Mesenchymal stem cell (in vitro differentiated cells and primary cell): ENCODE data around the gene SPOCD1.
A peak's percentile ranks its signal among the peaks of the same experiment; 100 is the strongest.

Source experiments
- DNase-seq: peaks from one replicate; pipeline ENCODE4 v3.0.0-alpha.2; 2013
- H2AFZ ChIP-seq: one replicate; pipeline ENCODE4 v1.6.1; 2013; ENCODE audit warnings: low read depth, mild to moderate bottlenecking, control low read depth, inconsistent platforms, low read length, moderate library complexity
- H2AK5ac ChIP-seq: 2 replicates; pipeline ENCODE4 v1.6.1; 2013; ENCODE audit warnings: low read length, moderate library complexity, mild to moderate bottlenecking, inconsistent platforms; ENCODE audit not compliant: severe bottlenecking
- H2BK120ac ChIP-seq: one replicate; pipeline ENCODE4 v1.6.1; 2013; ENCODE audit warnings: low read depth, mild to moderate bottlenecking, inconsistent platforms, low read length, moderate library complexity
- H2BK12ac ChIP-seq, 2 experiments: one replicate each; pipeline ENCODE4 v1.6.1; 2013; ENCODE audit warnings: inconsistent platforms in 2 of 2, low read length in 2 of 2, mild to moderate bottlenecking in 2 of 2, moderate library complexity in 2 of 2, control low read depth in 1 of 2
- H2BK15ac ChIP-seq: one replicate; pipeline ENCODE4 v1.6.1; 2013; ENCODE audit warnings: mild to moderate bottlenecking, low read depth, inconsistent platforms; ENCODE audit not compliant: poor library complexity, severe bottlenecking
- H2BK5ac ChIP-seq: 2 replicates; pipeline ENCODE4 v1.6.1; 2013; ENCODE audit warnings: low read depth, mild to moderate bottlenecking, low read length, control low read depth, inconsistent platforms; ENCODE audit not compliant: poor library complexity, severe bottlenecking
- H3K14ac ChIP-seq, 2 experiments: one replicate each; pipeline ENCODE4 v1.6.1; 2013; ENCODE audit warnings: inconsistent platforms in 2 of 2, low read length in 2 of 2, control low read depth in 1 of 2, mild to moderate bottlenecking in 1 of 2, moderate library complexity in 1 of 2
- H3K18ac ChIP-seq, 2 experiments: one replicate each; pipeline ENCODE4 v1.6.1; 2013; ENCODE audit warnings: inconsistent platforms in 2 of 2, low read length in 2 of 2, control low read depth in 1 of 2, low read depth in 1 of 2, mild to moderate bottlenecking in 1 of 2
- H3K23ac ChIP-seq, 2 experiments: one replicate each; pipeline ENCODE4 v1.6.1; 2013; ENCODE audit warnings: inconsistent platforms in 2 of 2, low read length in 2 of 2, mild to moderate bottlenecking in 2 of 2, moderate library complexity in 2 of 2, control low read depth in 1 of 2
- H3K27ac ChIP-seq: 2 replicates; pipeline ENCODE4 v1.5.1; 2013; ENCODE audit warnings: mild to moderate bottlenecking, moderate library complexity, low read length, control low read depth, inconsistent platforms; ENCODE audit not compliant: poor library complexity, severe bottlenecking
- H3K27me3 ChIP-seq, 2 experiments: 2 replicates each; pipeline versions ENCODE4 v1.6.1 to v1.7.0; 2013; ENCODE audit warnings: low read length in 2 of 2, mild to moderate bottlenecking in 2 of 2, moderate library complexity in 2 of 2, control low read depth in 1 of 2, inconsistent platforms in 1 of 2; ENCODE audit not compliant: control insufficient read depth in 1 of 2, insufficient read depth in 1 of 2
- H3K36me3 ChIP-seq, 2 experiments: 2 replicates each; pipeline versions ENCODE4 v1.6.1 to v1.7.0; 2013; ENCODE audit warnings: low read length in 2 of 2, control low read depth in 1 of 2, inconsistent platforms in 1 of 2, low read depth in 1 of 2, mild to moderate bottlenecking in 1 of 2; ENCODE audit not compliant: insufficient read depth in 2 of 2, control insufficient read depth in 1 of 2
- H3K4ac ChIP-seq, 2 experiments: one replicate each; pipeline ENCODE4 v1.6.1; 2013; ENCODE audit warnings: inconsistent platforms in 2 of 2, low read length in 2 of 2, mild to moderate bottlenecking in 2 of 2, moderate library complexity in 2 of 2, control low read depth in 1 of 2, low read depth in 1 of 2
- H3K4me1 ChIP-seq: 2 replicates; pipeline ENCODE4 v1.6.1; 2013; ENCODE audit warnings: low read depth, low read length, control low read depth; ENCODE audit not compliant: control insufficient read depth, insufficient read depth
- H3K4me2 ChIP-seq: 2 replicates; pipeline ENCODE4 v1.6.1; 2013; ENCODE audit warnings: low read length, mild to moderate bottlenecking, inconsistent platforms; ENCODE audit not compliant: poor library complexity, severe bottlenecking
- H3K4me3 ChIP-seq, 2 experiments: 2 replicates each; pipeline versions ENCODE4 v1.5.1 to v1.7.0; 2013; ENCODE audit warnings: low read length in 2 of 2, mild to moderate bottlenecking in 2 of 2, control low read depth in 1 of 2, low read depth in 1 of 2; ENCODE audit not compliant: insufficient read depth in 1 of 2
- H3K79me1 ChIP-seq: replicated peaks from 2 replicates; pipeline ENCODE4 v1.6.1; 2013; ENCODE audit warnings: mild to moderate bottlenecking, control low read depth, low read length, inconsistent platforms; ENCODE audit not compliant: poor library complexity, severe bottlenecking
- H3K9ac ChIP-seq: 2 replicates; pipeline ENCODE4 v1.7.0; 2013; ENCODE audit warnings: mild to moderate bottlenecking, low read length, moderate library complexity
- H3K9me3 ChIP-seq: 2 replicates; pipeline ENCODE4 v1.7.0; 2013; ENCODE audit warnings: mild to moderate bottlenecking, low read length; ENCODE audit not compliant: control insufficient read depth
- H4K8ac ChIP-seq: one replicate; pipeline ENCODE4 v1.6.1; 2013; ENCODE audit warnings: inconsistent platforms, mild to moderate bottlenecking, low read length, moderate library complexity
- H4K91ac ChIP-seq: one replicate; pipeline ENCODE4 v1.6.1; 2013; ENCODE audit warnings: mild to moderate bottlenecking, low read length, inconsistent platforms
- WGBS: methylation state at CpG from one replicate; pipeline ENCODE4 v1.1.7; 2013; ENCODE audit warnings: mixed read lengths; 5-methylcytosine and 5-hydroxymethylcytosine counted together

SPOCD1 gene

DNA sequence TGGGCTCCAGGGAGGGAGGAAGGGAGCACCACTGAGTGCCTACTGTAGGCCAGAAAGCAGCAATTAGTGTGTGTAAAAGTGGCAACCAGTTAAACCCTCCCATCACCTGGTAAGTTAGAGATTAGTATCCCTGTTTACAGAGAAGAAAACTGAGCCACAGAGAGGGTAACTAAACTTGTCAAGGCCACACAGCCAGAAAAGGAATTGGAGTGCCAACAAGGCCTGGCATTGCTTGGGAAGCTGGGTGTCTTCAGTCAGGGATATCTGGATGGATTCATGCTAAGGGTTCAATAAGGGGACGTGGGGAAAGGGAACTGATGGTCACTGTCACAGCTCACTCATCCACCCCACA, 28.1 kb downstream of the SPOCD1 start:
- Histone ChIP-seq H2BK120ac (no peak overlapping the region), H3K4me3 (peak overlapping the region in 1 of 2 experiments; percentile 86), H3K14ac (peak overlapping the region in 1 of 2 experiments; percentile 26), H3K23ac (no peak overlapping the region), H4K8ac (peak overlapping the region; percentile 66), H3K36me3 (peaks cover 0 to 7% of the 10 kb centered on the region in 2 experiments), H3K18ac (peak overlapping the region in 1 of 2 experiments; percentile 97), H3K9ac (peak overlapping the region; percentile 91), H2AFZ (peak overlapping the region; percentile 74), H2BK12ac (peak overlapping the region in 1 of 2 experiments; percentile 47), H2BK5ac (no peak overlapping the region), H3K27ac (no peak overlapping the region), H3K4ac (peak overlapping the region in 1 of 2 experiments; percentile 43), H3K4me2 (peak overlapping the region; percentile 66), H2BK15ac (no peak overlapping the region), H4K91ac (no peak overlapping the region), H2AK5ac (peak overlapping the region; percentile 29), H3K79me1 (no peaks in the 10 kb centered on the region), H3K9me3 (no peaks in the 10 kb centered on the region), H3K4me1 (peaks cover 8% of the 10 kb centered on the region), H3K27me3 (no peaks in the 10 kb centered on the region)
- no CpG with 5 or more reads among the region's 1 CpG for WGBS
- DNase-seq = no peak

DNA sequence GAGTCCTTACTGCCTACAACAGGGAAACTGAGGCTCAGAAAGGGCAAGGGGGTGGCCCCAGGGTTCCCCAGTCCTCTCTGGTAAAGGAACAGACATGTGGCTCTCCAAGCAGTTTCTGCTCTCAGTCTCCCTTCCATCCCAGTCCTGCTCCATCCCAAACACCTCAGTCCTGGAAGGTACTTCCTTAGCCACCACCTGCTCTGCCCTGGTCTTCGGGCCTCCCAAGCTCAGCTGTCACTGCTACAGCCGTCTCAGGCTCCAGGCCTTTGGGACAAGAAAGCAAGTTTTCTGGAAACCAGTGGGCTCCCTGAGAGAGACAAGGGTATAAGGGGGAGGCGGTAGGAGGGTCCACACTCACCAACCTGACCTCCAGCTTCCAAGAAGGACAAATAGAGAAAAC, 28.6 kb downstream of the SPOCD1 start:
- 90% methylated on average over 3 of the region's 3 CpGs for WGBS
- H4K91ac ChIP-seq = no peak overlapping the region
- no peak for DNase-seq
- no peaks in the 10 kb centered on the region for H3K79me1 ChIP-seq
- peak overlapping the region; percentile 91 for H3K9ac ChIP-seq
- H2BK5ac ChIP-seq = no peak overlapping the region
- no peak overlapping the region for H3K27ac ChIP-seq
- H3K4me2 ChIP-seq = no peak overlapping the region
- no peak overlapping the region for H2BK120ac ChIP-seq
- H3K4me1 ChIP-seq = peaks cover 8% of the 10 kb centered on the region
- H3K4me3 ChIP-seq = no peak overlapping the region
- H2AK5ac ChIP-seq = no peak overlapping the region
- no peak overlapping the region for H2AFZ ChIP-seq
- H3K27me3 ChIP-seq = peaks cover 0 to 4% of the 10 kb centered on the region in 2 experiments
- H3K14ac ChIP-seq = no peak overlapping the region
- no peak overlapping the region for H4K8ac ChIP-seq
- H3K9me3 ChIP-seq = no peaks in the 10 kb centered on the region
- H3K4ac ChIP-seq = peak overlapping the region in 1 of 2 experiments; percentile 43
- H2BK12ac ChIP-seq = peak overlapping the region; percentile 40 to 47
- H2BK15ac ChIP-seq = no peak overlapping the region
- H3K36me3 ChIP-seq = peaks cover 0 to 7% of the 10 kb centered on the region in 2 experiments
- no peak overlapping the region for H3K23ac ChIP-seq
- H3K18ac ChIP-seq = no peak overlapping the region

DNA sequence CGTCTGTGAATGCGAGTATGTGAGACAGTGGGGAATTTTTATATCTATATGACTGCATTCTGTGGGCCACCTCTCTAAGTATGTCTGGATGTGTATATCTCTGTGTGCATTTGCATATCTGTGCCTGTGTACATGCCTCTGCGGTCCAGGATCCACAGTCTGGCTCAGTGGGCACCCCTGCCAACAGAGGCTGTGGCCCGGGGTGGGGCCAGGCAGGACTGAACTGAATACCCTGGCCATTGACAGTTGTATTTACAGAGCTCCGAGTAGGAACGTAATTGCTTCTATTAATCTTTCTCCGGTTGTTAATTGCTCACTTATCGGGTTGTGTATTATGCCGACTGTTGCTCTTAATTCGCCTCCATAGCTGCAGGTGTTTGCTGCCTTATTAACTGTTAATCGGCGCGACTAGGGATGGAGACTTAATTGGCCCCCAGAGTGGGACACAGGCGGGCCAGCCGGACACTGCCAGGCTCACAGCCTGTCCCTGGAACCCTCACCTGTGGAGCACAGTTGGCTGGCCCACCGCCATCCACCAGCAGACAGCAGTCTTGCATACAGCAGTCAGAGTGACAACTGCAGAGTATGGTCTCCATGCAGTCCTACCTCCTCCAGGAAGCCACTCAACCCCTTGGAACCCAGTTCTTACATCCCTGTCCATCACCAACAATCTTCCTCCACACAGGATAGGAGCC, 29.3 kb downstream of the SPOCD1 start:
- Histone ChIP-seq H3K14ac (no peak overlapping the region), H2BK120ac (no peak overlapping the region), H2BK12ac (no peak overlapping the region), H3K27me3 (peaks cover 0 to 5% of the 10 kb centered on the region in 2 experiments), H3K4me3 (no peak overlapping the region), H4K91ac (no peak overlapping the region), H3K9ac (no peak overlapping the region), H3K4me2 (no peak overlapping the region), H3K18ac (no peak overlapping the region), H2AK5ac (no peak overlapping the region), H3K27ac (no peak overlapping the region), H2AFZ (no peak overlapping the region), H3K79me1 (no peaks in the 10 kb centered on the region), H3K4me1 (peaks cover 9% of the 10 kb centered on the region), H3K4ac (no peak overlapping the region), H3K36me3 (peaks cover 0 to 2% of the 10 kb centered on the region in 2 experiments), H2BK5ac (no peak overlapping the region), H3K23ac (no peak overlapping the region), H2BK15ac (no peak overlapping the region), H3K9me3 (no peaks in the 10 kb centered on the region), H4K8ac (no peak overlapping the region)
- DNase-seq = no peak
- 94% methylated on average over 16 of the region's 16 CpGs for WGBS

DNA sequence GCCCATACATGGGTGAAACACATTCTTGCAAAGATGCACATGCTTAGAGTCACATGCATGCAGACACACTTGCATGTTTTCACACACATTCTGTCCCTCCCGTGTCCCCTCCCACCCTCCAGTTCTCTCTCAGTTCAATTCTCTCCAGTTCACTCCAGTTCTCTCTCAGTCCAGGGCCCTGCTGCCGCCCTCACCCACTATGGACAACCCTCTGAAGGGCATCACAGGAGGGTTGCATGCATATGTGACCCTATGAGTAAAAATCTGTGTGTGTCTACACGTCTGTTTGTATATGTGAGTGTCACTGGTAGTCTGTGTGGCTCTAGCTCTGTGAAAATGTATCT, 29.9 kb downstream of the SPOCD1 start:
- Histone ChIP-seq H3K27ac (no peak overlapping the region), H3K4ac (no peak overlapping the region), H3K4me1 (peaks cover 9% of the 10 kb centered on the region), H3K9ac (no peak overlapping the region), H2AFZ (no peak overlapping the region), H2BK15ac (no peak overlapping the region), H3K79me1 (no peaks in the 10 kb centered on the region), H3K18ac (no peak overlapping the region), H3K4me2 (no peak overlapping the region), H2BK120ac (no peak overlapping the region), H3K4me3 (no peak overlapping the region), H3K23ac (no peak overlapping the region), H2BK12ac (no peak overlapping the region), H2BK5ac (no peak overlapping the region), H4K8ac (no peak overlapping the region), H2AK5ac (no peak overlapping the region), H3K14ac (no peak overlapping the region), H3K9me3 (no peaks in the 10 kb centered on the region), H4K91ac (no peak overlapping the region), H3K36me3 (no peaks in the 10 kb centered on the region), H3K27me3 (peaks cover 0 to 5% of the 10 kb centered on the region in 2 experiments)
- WGBS = 84% methylated on average over 3 of the region's 3 CpGs
- DNase-seq = no peak
